HG03520 (cell line): ENCODE results near the gene MAGOHB.

Source experiments
- ATAC-seq: cut with Tn5 transposase; IDR thresholded peaks from one replicate; pipeline ENCODE4 v1.9.1; 2021; ENCODE audit warnings: mild to moderate bottlenecking, moderate library complexity; ENCODE audit not compliant: unreplicated experiment

The MAGOHB gene

GRCh38 chr12:10557329-10557728 is 56.1 kb downstream of the MAGOHB start:
- ATAC-seq, result no peak

- ATAC-seq, result no peak
These were observed 58.5 kb downstream of the MAGOHB start for GRCh38 chr12:10554756-10555481.

- no peak for ATAC-seq
These were observed 59.1 kb downstream of the MAGOHB start for GRCh38 chr12:10554228-10554755.
